ENCODE results near the gene RNF150. TPM values are rescaled to one million over a fixed set of nuclear protein-coding genes. Genes with fewer than 3 reads are reported as not detected.
"Not testable (repeated sequence)": the region's sequence is repeated elsewhere in the genome, so short reads cannot be mapped to it uniquely, and the experiment has no call there.

Gene RNF150
- total RNA-seq, 1 donor from 2014 or later = 15.5 TPM

GRCh38 chr4:140820520-140820919 lies 312.7 kb downstream of the RNF150 start:
- DNase-seq (ENCODE audit: low read depth) = not testable (repeated sequence)

GRCh38 chr4:140819610-140820009 lies 313.7 kb downstream of the RNF150 start:
- no peak for DNase-seq (ENCODE audit: low read depth)

GRCh38 chr4:140818433-140818832 lies 314.8 kb downstream of the RNF150 start:
- DNase-seq (ENCODE audit: low read depth) = no peak

- DNase-seq (ENCODE audit: low read depth) = no peak
These were observed 316.3 kb downstream of the RNF150 start for GRCh38 chr4:140816806-140817510.

- no peak for DNase-seq (ENCODE audit: low read depth)
These were observed 319.5 kb downstream of the RNF150 start for GRCh38 chr4:140813804-140814203.

- DNase-seq (ENCODE audit: low read depth) = no peak
These were observed 320.4 kb downstream of the RNF150 start for GRCh38 chr4:140812916-140813315.

GRCh38 chr4:140811429-140811828 lies 321.8 kb downstream of the RNF150 start:
- DNase-seq (ENCODE audit: low read depth) = no peak

GRCh38 chr4:140810591-140811169 lies 322.6 kb downstream of the RNF150 start:
- not testable (repeated sequence) for DNase-seq (ENCODE audit: low read depth)

Other genes with a start within 250 kb of the RNF150 start
- gene ZNF330, start 87.4 kb upstream of the RNF150 start, total RNA-seq = 23.6 and 36.3 TPM in 2 replicates

All from renal cortical epithelial cell (primary cell).